ENCODE data around the gene ZBTB25.

Gene ZBTB25

GRCh38 chr14:64476438-64476837 is 27.2 kb downstream of the ZBTB25 start:
- no peak for DNase-seq (ENCODE audit: low read depth)

GRCh38 chr14:64475585-64476273 is 27.9 kb downstream of the ZBTB25 start:
- DNase-seq (ENCODE audit: low read depth) = no peak

- no peak for DNase-seq (ENCODE audit: low read depth)
Measured at GRCh38 chr14:64474698-64475097, 28.9 kb downstream of the ZBTB25 start.

GRCh38 chr14:64474041-64474440 is 29.6 kb downstream of the ZBTB25 start:
- no peak for DNase-seq (ENCODE audit: low read depth)

- no peak for DNase-seq (ENCODE audit: low read depth)
Measured at GRCh38 chr14:64468451-64468850, 35.2 kb downstream of the ZBTB25 start.

GRCh38 chr14:64467566-64467965 is 36.1 kb downstream of the ZBTB25 start:
- no peak for DNase-seq (ENCODE audit: low read depth)

- no peak for DNase-seq (ENCODE audit: low read depth)
Measured at GRCh38 chr14:64467101-64467500, 36.5 kb downstream of the ZBTB25 start.

- DNase-seq (ENCODE audit: low read depth) = peak; percentile 20
Measured at GRCh38 chr14:64465831-64466554, 37.6 kb downstream of the ZBTB25 start.

GRCh38 chr14:64465191-64465822 is 38.3 kb downstream of the ZBTB25 start, which contains the start of gene AKAP5:
TSS of gene AKAP5 (plus strand) at chr14:64465499. CDS start at chr14:64468395, 2,896 bp downstream.
- no peak for DNase-seq (ENCODE audit: low read depth)

GRCh38 chr14:64464651-64465050 is 39.0 kb downstream of the ZBTB25 start:
- DNase-seq (ENCODE audit: low read depth) = no peak

- no peak for DNase-seq (ENCODE audit: low read depth)
Measured at GRCh38 chr14:64463873-64464272, 39.8 kb downstream of the ZBTB25 start.

- no peak for DNase-seq (ENCODE audit: low read depth)
Measured at GRCh38 chr14:64463195-64463594, 40.4 kb downstream of the ZBTB25 start.

- DNase-seq (ENCODE audit: low read depth) = no peak
Measured at GRCh38 chr14:64461221-64461620, 42.4 kb downstream of the ZBTB25 start.

GRCh38 chr14:64459405-64460136 is 44.1 kb downstream of the ZBTB25 start:
- no peak for DNase-seq (ENCODE audit: low read depth)

- no peak for DNase-seq (ENCODE audit: low read depth)
Measured at GRCh38 chr14:64454671-64455070, 49.0 kb downstream of the ZBTB25 start.

GRCh38 chr14:64450255-64450654 is 53.4 kb downstream of the ZBTB25 start:
- DNase-seq (ENCODE audit: low read depth) = no peak

- no peak for DNase-seq (ENCODE audit: low read depth)
Measured at GRCh38 chr14:64447876-64448670, 55.6 kb downstream of the ZBTB25 start.

- DNase-seq (ENCODE audit: low read depth) = no peak
Measured at GRCh38 chr14:64444984-64445845, 58.4 kb downstream of the ZBTB25 start.

GRCh38 chr14:64444140-64444539 is 59.5 kb downstream of the ZBTB25 start:
- DNase-seq (ENCODE audit: low read depth) = no peak

GRCh38 chr14:64442300-64442988 is 61.2 kb downstream of the ZBTB25 start:
- no peak for DNase-seq (ENCODE audit: low read depth)

Data from GM04504 (cell line).